NB4 (cell line): ENCODE data around the gene CIB2.
A peak's percentile ranks its signal among the peaks of the same experiment; 100 is the strongest.

Experiments used
- DNase-seq: peaks from one replicate; pipeline ENCODE4 v3.0.0; 2010; ENCODE audit warnings: low read depth
- H3K4me3 ChIP-seq: one replicate; pipeline ENCODE4 v1.5.1; 2011; ENCODE audit warnings: mild to moderate bottlenecking, low read depth, low read length, moderate library complexity
- CTCF ChIP-seq: IDR thresholded peaks from one replicate; pipeline ENCODE4 v1.5.1; 2012; ENCODE audit warnings: low read depth, low read length
- MAX ChIP-seq: IDR thresholded peaks from 2 replicates; pipeline ENCODE4 v1.6.1; 2011; ENCODE audit warnings: low read depth, low read length
- MYC ChIP-seq: IDR thresholded peaks from 2 replicates; pipeline ENCODE4 v1.6.1; 2011; ENCODE audit warnings: low read depth, low read length
- POLR2A ChIP-seq: IDR thresholded peaks from 2 replicates; pipeline ENCODE4 v1.6.1; 2011; ENCODE audit warnings: mild to moderate bottlenecking; ENCODE audit not compliant: insufficient read length; ENCODE audit errors: extremely low read depth

Gene CIB2

GRCh38 chr15:78098131-78098755 is 33.0 kb downstream of the CIB2 start:
- TF ChIP-seq POLR2A (no peak), MYC (no peak), CTCF (no peak), MAX (no peak)
- no peak for DNase-seq
- no peak overlapping the region for H3K4me3 ChIP-seq

- TF ChIP-seq POLR2A (no peak), CTCF (no peak), MAX (no peak), MYC (no peak)
- H3K4me3 ChIP-seq = no peak overlapping the region
- DNase-seq = peak; percentile 29
Observed at GRCh38 chr15:78097667-78098066, 33.6 kb downstream of the CIB2 start.

GRCh38 chr15:78093242-78094020 is 37.8 kb downstream of the CIB2 start:
- TF ChIP-seq CTCF (no peak), MYC (no peak), MAX (no peak), POLR2A (no peak)
- no peak overlapping the region for H3K4me3 ChIP-seq
- no peak for DNase-seq

- TF ChIP-seq MAX (no peak), POLR2A (no peak), MYC (no peak), CTCF (no peak)
- H3K4me3 ChIP-seq = no peak within 1 kb of the TSS
- no peak for DNase-seq
Observed at GRCh38 chr15:78092261-78093041, 38.8 kb downstream of the CIB2 start, which contains the start of gene SH2D7. Gene SH2D7, plus strand, starts transcription at chr15:78092561. Its CDS starts 24 bp downstream, at chr15:78092585.

- no peak for TF ChIP-seq MAX
- TF ChIP-seq MYC = no peak
- H3K4me3 ChIP-seq = no peak overlapping the region
- DNase-seq = no peak
Observed at GRCh38 chr15:78090422-78091063, 40.7 kb downstream of the CIB2 start.

GRCh38 chr15:78088773-78089080 is 42.5 kb downstream of the CIB2 start:
- no peak overlapping the region for H3K4me3 ChIP-seq
- TF ChIP-seq CTCF (no peak), MAX (no peak), MYC (no peak)
- no peak for DNase-seq
